H7 (cell line): ENCODE measurements around the gene ABCA13. TPM values are rescaled to one million over a fixed set of nuclear protein-coding genes. Genes with fewer than 3 reads are reported as not detected.

Experiments
- DNase-seq: peaks from one replicate; pipeline ENCODE4 v3.0.0; 2012
- H3K27me3 ChIP-seq: 2 replicates; pipeline ENCODE4 v1.6.0; 2011; ENCODE audit warnings: mild to moderate bottlenecking, low read length; ENCODE audit not compliant: control insufficient read depth, insufficient read depth
- H3K36me3 ChIP-seq: replicated peaks from 2 replicates; pipeline ENCODE4 v1.5.1; 2011; ENCODE audit warnings: low read length; ENCODE audit not compliant: control insufficient read depth, insufficient read depth
- H3K4me3 ChIP-seq: 2 replicates; pipeline ENCODE4 v1.5.1; 2011; ENCODE audit warnings: low read depth, mild to moderate bottlenecking, control low read depth, low read length, moderate library complexity; ENCODE audit not compliant: insufficient read depth
- total RNA-seq: library from RNA; depleted of rRNA; stranded (reverse); fragments of >200 nt; shearing (Covaris generic); gene quantifications from 2 replicates; pipeline ENCODE4 v1.2.3, GENCODE V29; 2014

Gene ABCA13
- total RNA-seq, 1 experiment from 2014 or later = not detected

- H3K36me3 ChIP-seq = no peaks in the 10 kb centered on the region
- no peak for DNase-seq
- no peak overlapping the region for H3K4me3 ChIP-seq
- H3K27me3 ChIP-seq = no peaks in the 10 kb centered on the region
These were observed 145.5 kb downstream of the ABCA13 start for GRCh38 chr7:48316768-48317167.

GRCh38 chr7:48317360-48317759, 146.1 kb downstream of the ABCA13 start:
- no peak overlapping the region for H3K4me3 ChIP-seq
- no peak for DNase-seq

GRCh38 chr7:48321319-48322010, 150.2 kb downstream of the ABCA13 start:
- Histone ChIP-seq H3K27me3 (no peaks in the 10 kb centered on the region), H3K4me3 (no peak overlapping the region), H3K36me3 (no peaks in the 10 kb centered on the region)
- DNase-seq = no peak

More at GRCh38 chr7:48317360-48317759, 146.1 kb downstream of the ABCA13 start:
- Histone ChIP-seq H3K27me3 (no peaks in the 10 kb centered on the region), H3K36me3 (no peaks in the 10 kb centered on the region)

- H3K36me3 ChIP-seq = no peaks in the 10 kb centered on the region
- no peak overlapping the region for H3K4me3 ChIP-seq
- H3K27me3 ChIP-seq = no peaks in the 10 kb centered on the region
- DNase-seq = peak; percentile 61
These were observed 165.9 kb downstream of the ABCA13 start for GRCh38 chr7:48337012-48337621.

GRCh38 chr7:48337781-48338180, 166.5 kb downstream of the ABCA13 start:
- Histone ChIP-seq H3K4me3 (no peak overlapping the region), H3K27me3 (no peaks in the 10 kb centered on the region), H3K36me3 (no peaks in the 10 kb centered on the region)
- DNase-seq = no peak

- Histone ChIP-seq H3K36me3 (no peaks in the 10 kb centered on the region), H3K27me3 (no peaks in the 10 kb centered on the region), H3K4me3 (no peak overlapping the region)
- DNase-seq = no peak
These were observed 176.1 kb downstream of the ABCA13 start for GRCh38 chr7:48347230-48347825.

GRCh38 chr7:48350515-48350914, 179.3 kb downstream of the ABCA13 start:
- H3K4me3 ChIP-seq = no peak overlapping the region
- H3K27me3 ChIP-seq = no peaks in the 10 kb centered on the region
- no peaks in the 10 kb centered on the region for H3K36me3 ChIP-seq
- no peak for DNase-seq

GRCh38 chr7:48351900-48352299, 180.6 kb downstream of the ABCA13 start:
- Histone ChIP-seq H3K36me3 (no peaks in the 10 kb centered on the region), H3K4me3 (no peak overlapping the region), H3K27me3 (no peaks in the 10 kb centered on the region)
- no peak for DNase-seq

GRCh38 chr7:48355346-48355745, 184.1 kb downstream of the ABCA13 start:
- DNase-seq = no peak
- no peaks in the 10 kb centered on the region for H3K27me3 ChIP-seq
- H3K4me3 ChIP-seq = no peak overlapping the region
- no peaks in the 10 kb centered on the region for H3K36me3 ChIP-seq

GRCh38 chr7:48360574-48360973, 189.3 kb downstream of the ABCA13 start:
- Histone ChIP-seq H3K4me3 (no peak overlapping the region), H3K36me3 (no peaks in the 10 kb centered on the region), H3K27me3 (no peaks in the 10 kb centered on the region)
- DNase-seq = no peak

- Histone ChIP-seq H3K36me3 (no peaks in the 10 kb centered on the region), H3K27me3 (no peaks in the 10 kb centered on the region), H3K4me3 (no peak overlapping the region)
- no peak for DNase-seq
These were observed 191.9 kb downstream of the ABCA13 start for GRCh38 chr7:48363174-48363573.

- DNase-seq = no peak
- Histone ChIP-seq H3K36me3 (no peaks in the 10 kb centered on the region), H3K4me3 (no peak overlapping the region), H3K27me3 (no peaks in the 10 kb centered on the region)
These were observed 193.8 kb downstream of the ABCA13 start for GRCh38 chr7:48365010-48365409.

- Histone ChIP-seq H3K4me3 (no peak overlapping the region), H3K27me3 (no peaks in the 10 kb centered on the region), H3K36me3 (no peaks in the 10 kb centered on the region)
- DNase-seq = no peak
These were observed 194.8 kb downstream of the ABCA13 start for GRCh38 chr7:48366096-48366495.

- Histone ChIP-seq H3K27me3 (no peaks in the 10 kb centered on the region), H3K4me3 (no peak overlapping the region), H3K36me3 (no peaks in the 10 kb centered on the region)
- DNase-seq = no peak
These were observed 205.0 kb downstream of the ABCA13 start for GRCh38 chr7:48376263-48376662.

GRCh38 chr7:48380921-48381320, 209.7 kb downstream of the ABCA13 start:
- Histone ChIP-seq H3K4me3 (no peak overlapping the region), H3K27me3 (no peaks in the 10 kb centered on the region), H3K36me3 (no peaks in the 10 kb centered on the region)
- DNase-seq = no peak
